EH (cell line): Measurements from ENCODE around the gene KRT1.

Experiments
- DNase-seq: peaks from one replicate; pipeline ENCODE4 v3.0.0-alpha.2; 2015; ENCODE audit warnings: low read depth

KRT1 gene

DNA sequence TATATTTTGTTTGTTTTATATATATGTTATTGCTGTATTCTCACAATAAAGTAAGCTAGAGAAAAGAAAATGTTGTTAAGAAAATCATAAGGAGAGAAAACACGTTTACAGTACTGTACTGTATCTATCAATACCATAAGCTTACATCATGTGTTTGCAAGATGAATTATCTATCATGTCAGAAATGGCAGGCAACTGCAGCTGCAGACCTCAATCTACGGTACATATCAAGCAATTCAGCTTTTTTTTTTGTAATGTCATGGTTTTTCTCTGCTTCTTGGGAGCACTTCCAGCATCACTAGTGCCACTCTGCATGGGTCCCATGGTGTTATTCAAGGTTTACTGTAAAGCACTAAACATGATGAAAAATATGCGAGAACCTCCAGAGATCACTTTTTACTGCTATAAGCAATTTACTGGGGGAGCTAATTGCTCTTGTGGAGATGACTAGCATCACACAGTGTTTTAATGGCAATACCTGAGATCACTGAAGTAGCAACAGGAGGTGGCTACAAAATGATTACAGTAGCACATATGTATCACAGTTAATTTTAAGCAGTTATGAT lies 19.2 kb downstream of the KRT1 start:
- DNase-seq, result no peak

DNA sequence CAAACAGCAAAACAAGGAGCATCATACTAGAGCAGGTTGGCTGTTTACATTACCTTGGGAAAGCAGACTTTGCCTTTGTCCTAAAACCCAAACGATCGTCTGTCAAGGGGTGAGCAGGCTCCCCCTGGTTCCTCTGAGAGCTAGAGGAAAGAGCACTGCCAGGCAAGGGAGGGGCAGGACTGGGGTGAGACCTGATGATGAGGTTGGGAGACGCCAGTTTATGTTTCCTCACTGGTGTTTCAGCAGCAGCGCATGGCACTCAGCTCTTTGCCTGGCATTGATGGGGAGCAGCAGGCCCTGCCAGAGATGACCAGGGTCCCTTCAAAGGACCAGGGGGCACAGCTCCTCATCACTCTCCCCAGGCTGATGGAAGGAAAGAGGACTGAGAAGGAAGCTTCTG lies 20.3 kb downstream of the KRT1 start:
- DNase-seq, result no peak

DNA sequence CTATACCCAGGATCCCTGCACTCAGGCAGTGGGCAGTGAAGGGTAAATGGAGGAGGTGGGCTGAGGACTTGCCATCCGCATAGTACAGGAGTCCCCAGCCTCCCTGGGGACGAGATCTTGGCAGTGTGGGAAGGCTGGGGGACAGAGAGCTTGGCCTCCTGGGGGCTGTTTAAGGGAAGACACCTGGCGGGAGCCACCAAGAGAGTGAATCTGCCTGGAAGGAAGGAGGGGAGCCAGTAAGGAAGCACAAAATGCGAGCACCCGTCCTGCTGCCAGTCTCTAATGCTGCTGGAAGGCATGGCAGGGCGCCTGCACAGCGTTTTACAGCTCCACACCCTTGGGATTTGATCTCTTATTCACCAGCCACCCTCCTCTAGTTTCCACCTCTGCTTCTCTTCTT lies 20.8 kb downstream of the KRT1 start:
- DNase-seq, result no peak

DNA sequence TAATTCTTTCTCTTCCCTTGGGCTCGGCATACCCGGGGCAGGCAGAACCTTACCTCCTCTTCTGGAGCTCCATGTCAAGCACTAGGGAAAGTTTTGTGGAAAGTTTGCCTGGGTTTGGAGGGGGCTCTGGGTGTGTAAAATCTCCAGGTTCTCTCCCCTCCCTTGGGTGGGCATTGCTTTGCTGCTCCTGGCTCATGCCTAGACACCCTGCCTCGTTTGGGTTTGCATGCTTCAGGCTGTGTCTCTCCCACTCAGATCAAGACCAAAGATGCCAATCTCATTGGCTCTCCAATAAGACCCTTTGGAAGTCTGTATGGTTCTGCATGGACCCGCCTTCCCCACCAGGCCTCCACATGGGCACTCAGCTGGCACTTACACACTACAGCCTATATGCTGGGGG lies 22.0 kb downstream of the KRT1 start:
- DNase-seq, result no peak

DNA sequence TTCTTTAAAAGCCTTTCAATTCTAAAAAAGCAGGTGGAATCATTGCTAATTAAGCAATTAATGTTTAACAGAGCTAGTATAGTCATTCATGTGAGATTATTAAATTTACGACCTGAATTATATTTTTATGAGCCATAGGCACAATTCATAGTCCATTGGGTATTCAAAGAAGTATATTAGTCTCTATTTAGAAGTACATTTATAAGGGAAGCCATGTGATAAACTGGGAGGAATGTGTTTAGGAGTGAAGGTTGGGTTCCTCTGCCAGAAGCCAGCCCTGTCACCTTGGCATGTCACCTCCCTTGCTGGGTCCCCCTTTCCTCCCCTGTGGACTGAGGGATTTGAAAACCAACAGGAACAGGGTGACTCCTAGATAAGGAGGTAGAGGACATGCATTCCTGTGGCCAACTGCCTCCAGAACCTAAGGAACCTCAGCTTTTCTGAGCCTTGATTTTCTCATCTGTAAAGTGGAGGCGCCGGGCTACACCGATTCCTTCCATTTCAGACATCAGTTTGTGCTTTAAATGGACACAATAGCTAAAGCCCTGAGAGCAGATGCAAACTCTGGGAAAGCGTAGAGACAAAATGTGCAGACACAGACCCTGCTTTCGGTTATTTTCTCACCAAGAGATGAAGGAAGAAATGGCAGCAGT lies 22.8 kb downstream of the KRT1 start:
- DNase-seq, result no peak

DNA sequence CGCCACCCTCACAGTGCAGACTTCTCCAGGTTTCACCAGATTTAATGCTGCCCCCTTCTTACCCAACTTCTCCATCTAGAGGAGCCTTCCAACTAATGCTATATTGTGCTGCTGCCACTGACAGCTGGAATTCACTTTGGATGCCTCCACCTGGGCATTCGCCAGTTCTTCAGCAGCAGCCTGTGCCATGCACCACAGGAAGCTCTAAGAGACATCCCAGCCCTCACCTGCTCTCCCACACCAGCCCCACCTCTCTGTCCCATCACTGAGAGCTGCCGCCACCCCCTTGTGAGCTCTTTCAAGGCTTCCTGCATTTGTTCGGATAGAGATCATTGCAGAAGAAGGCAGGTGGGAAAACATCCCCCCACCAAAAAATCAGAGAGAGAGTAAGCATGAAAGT lies 23.6 kb downstream of the KRT1 start:
- DNase-seq, result no peak

- no peak for DNase-seq
Observed at GRCh38 chr12:52655720-52656124, 24.5 kb downstream of the KRT1 start.

- DNase-seq, result no peak
Observed at GRCh38 chr12:52655251-52655650, 25.0 kb downstream of the KRT1 start.

DNA sequence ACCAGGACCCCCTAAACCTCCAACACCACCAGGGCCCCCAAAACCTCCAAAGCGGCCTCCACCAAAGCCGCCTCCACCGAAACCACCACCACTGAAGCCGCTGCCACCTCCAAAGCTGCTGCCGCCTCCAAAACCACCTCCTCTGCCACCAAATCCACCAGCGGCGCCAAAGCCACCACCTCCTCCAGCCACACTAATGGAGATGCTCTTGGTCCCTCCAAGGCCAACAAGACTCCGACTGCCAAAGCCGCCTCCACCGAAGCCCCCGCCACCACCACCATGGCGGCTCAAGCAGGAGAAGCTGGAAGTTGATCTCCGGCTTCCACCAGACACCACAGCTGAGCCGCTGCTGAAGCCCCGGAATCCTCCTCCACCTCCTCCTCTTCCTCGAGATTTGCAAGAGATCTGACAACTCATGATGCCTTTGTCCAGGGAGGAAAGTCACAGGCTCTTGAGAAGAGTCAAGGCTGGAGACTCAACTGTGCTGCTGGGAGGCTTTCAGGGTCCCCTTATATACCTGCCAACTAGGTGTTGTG lies 28.4 kb downstream of the KRT1 start, which contains the start of gene KRT2:
TSS of gene KRT2 (minus strand) at position 486 of the 536 bp plus-strand sequence. CDS start at position 417, 69 bp downstream.
- DNase-seq, result no peak

GRCh38 chr12:52650520-52651081 lies 29.6 kb downstream of the KRT1 start:
- peak; percentile 52 for DNase-seq

- DNase-seq, result no peak
Observed at GRCh38 chr12:52649066-52649465, 31.1 kb downstream of the KRT1 start.

GRCh38 chr12:52648012-52648550 lies 32.1 kb downstream of the KRT1 start:
- DNase-seq, result no peak

- DNase-seq, result no peak
Observed at GRCh38 chr12:52647601-52648000, 32.6 kb downstream of the KRT1 start.

DNA sequence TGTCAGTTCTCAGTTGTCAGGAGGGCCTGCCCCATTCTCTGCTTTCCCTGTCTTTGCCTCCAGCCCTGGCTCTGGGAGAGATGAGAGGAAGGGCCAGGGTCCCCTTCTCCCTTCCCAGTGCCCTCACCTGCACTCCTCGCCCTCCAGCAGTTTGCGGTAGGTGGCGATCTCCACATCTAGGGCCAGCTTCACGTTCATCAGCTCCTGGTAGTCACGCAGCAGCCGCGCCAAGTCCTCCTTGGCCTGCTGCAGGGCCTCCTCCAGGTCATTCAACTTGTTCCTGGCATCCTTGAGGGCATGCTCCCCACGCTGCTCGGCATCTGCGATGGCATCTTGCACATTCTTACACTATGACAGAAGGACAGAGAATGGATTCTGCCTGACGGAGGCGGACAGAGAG lies 33.6 kb downstream of the KRT1 start:
- no peak for DNase-seq

DNA sequence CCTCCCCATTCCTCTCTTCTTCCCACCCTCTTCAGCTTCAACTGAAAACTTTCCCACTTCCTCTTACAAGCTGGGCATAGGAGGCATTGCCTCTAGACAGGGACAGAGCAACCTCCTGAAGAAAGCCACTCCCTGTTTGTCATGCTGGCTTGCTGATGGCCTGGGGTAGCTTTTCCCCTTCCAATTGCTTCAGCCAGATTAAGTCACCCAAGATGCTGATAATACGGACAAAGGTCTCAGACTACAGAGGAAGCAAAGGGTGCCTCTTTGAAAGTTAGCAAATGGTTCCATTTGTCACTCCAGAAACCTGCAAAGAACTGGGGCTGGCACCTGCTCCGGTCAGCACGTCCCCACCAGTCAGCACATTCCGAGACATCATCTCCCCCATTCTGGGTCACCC lies 34.2 kb downstream of the KRT1 start:
- DNase-seq, result no peak

DNA sequence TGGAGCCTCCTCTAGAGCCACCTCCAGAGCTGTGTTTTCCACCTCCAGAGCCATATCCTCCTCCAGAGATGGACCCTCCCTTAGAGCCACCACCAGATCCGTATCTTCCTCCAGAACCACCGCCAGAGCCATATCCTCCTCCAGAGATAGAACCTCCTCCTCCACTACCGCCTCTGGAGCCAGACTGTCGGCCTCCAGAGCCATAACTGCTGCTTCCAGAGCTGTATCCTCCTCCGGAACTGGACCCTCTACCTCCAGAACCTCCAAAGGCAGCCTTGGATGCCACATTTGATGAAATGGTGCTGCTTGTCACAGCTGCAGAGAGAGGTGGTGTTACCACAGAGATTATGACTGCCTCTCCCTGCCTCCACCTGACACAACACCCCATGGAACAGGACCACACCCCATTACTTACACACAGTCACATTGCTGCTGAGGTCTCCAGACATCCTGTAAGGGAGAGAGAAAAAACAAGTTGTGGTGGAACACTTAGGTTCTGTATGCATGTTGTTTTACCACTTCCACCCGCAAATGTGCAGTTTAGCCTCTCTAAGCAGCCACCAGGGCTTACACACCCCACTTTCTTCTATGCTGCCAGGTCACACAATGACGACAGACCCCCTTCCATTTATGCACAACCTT lies 35.0 kb downstream of the KRT1 start:
- DNase-seq, result no peak

- DNase-seq, result no peak
Observed at GRCh38 chr12:52644078-52644415, 36.2 kb downstream of the KRT1 start.

DNA sequence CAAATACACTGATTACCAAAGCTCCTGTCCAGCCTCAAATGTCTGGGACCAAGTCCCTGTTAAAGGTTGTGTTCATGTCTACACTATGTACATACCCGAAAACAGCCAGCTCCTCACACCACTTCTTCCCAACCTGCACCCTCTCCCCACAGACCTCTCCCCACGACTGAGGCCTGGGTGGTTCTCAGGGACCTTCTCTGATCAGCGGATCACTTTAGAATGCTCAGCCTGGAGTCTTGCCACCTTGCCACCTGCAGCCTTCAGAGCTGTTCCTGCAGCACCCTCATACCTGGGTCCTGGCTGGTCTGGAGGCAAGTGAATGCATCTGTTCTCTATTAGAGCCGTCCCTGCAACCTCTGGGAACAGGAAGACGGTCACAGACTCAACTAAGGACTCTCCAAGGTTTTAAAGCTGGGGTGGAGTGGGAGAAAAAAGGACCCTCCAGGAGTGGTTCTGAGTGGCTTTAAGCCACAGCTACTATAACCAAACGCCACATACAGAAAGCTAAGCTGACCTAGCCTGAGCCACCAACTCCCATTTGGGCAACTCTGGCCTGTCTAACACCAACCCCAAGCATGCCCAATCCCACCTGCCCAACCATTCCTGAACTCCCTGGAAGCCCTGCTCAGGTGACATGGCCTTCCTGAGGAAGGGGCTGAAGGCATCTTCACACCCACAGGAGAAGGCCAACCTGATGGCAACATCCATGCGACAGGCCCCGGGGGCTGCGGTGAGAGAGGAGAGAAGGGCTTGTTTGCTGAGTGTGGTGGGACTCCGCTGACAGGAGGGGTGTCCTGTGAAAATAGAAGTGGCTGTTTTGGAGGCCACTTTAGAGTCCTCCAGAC lies 36.8 kb downstream of the KRT1 start:
- no peak for DNase-seq

DNA sequence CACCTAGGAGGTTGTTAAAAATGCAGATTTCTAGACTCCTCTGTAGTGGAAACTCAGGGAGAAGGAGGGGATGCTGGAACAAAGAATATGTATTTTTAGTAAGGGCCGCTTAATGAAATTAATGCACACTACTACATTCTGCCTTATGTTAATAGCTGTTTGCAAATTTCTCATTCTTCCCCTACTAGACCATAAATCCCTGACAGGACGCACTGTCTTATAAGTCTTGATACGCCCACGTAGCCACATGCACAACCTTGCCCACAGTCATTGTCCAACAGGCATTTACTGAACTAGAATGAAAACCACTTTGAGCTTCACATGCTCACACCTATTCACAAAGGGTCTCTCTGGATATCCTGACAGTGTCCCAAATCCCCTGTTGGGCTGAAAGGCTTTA lies 38.7 kb downstream of the KRT1 start:
- no peak for DNase-seq

- DNase-seq, result no peak
Observed at GRCh38 chr12:52637299-52637698, 42.9 kb downstream of the KRT1 start.

DNA sequence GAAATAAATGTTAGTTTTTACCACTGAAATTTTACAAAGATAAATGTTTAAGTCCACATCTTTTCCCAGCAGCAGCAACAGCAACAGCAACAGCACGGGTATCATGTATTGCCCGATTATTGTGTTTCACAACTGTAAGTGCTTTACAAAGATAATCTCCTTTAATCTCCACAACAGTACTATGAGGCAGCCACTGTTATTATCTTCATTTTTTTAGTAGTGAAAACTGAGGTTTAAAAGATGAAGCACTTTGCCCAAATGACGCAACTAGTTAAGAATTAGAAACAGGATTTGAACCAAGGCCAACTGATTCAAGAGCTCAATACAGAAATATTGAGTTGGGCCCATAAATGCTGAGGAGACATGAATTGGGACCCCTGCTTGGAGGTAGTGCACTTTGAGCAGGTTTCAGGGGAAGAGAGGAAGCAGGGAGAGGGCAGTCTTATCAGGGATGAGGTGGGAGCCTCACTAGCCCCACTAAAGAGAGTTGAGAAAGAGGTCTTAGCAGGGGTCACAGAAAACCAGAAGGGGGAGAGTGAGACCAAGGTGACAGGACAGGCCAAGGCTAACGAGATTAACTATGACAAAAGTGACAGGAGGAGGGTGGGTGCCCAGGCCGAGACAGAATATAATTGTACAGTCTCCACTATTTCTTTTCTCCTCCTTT lies 43.5 kb downstream of the KRT1 start:
- DNase-seq, result no peak
